ENCODE results near the gene UBA6.
"Not testable (repeated sequence)": the region's sequence is repeated elsewhere in the genome, so short reads cannot be mapped to it uniquely, and the experiment has no call there.

DNA sequence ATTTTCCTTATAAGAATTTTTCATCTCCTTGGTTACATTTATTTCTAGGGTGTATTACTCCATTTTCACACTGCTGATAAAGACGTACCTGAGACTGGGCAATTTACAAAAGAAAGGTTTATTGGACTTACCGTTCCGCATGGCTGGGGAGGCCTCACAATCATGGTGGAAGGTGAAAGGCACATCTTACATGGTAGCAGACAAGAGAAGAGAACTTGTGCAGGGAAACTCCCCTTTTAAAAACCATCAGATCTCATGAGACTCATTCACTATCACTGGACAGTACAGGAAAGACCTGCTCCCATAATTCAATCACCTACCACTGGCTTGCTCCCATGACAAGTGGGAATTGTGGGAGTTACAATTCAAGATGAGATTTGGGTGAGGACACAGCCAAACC, 5.7 kb upstream of the UBA6 start:
- not testable (repeated sequence) for TF ChIP-seq SAFB2 (IDR thresholded peaks at IDR 0.05; ENCODE audit: borderline replicate concordance, low read depth, low read length, severe bottlenecking); MYC (IDR thresholded peaks at IDR 0.05; ENCODE audit: low read depth, low read length); MYC (CRISPR knock-in tag; IDR thresholded peaks at IDR 0.05; ENCODE audit: borderline replicate concordance, low read depth); EP300 (IDR thresholded peaks at IDR 0.05; ENCODE audit: low read length); ZNF436 (CRISPR knock-in tag; IDR thresholded peaks at IDR 0.05); PML (IDR thresholded peaks at IDR 0.05; ENCODE audit: low read length); ATF1 (CRISPR knock-in tag; IDR thresholded peaks at IDR 0.05); ATF1 (tag; IDR thresholded peaks at IDR 0.05); MCM3 (IDR thresholded peaks at IDR 0.05); SRSF1 (IDR thresholded peaks at IDR 0.05; ENCODE audit: low read depth, low read length); SP2 (IDR thresholded peaks at IDR 0.05; ENCODE audit: extremely low read depth, low read depth, low read length, poor library complexity, severe bottlenecking); CREB1 (IDR thresholded peaks at IDR 0.05); CREB1 (CRISPR knock-in tag; IDR thresholded peaks at IDR 0.05); FOS (IDR thresholded peaks at IDR 0.05; ENCODE audit: extremely low read depth, insufficient read length); POLR2A (conservative IDR thresholded peaks at IDR 0.05)
- TF ChIP-seq, protein P1, sequence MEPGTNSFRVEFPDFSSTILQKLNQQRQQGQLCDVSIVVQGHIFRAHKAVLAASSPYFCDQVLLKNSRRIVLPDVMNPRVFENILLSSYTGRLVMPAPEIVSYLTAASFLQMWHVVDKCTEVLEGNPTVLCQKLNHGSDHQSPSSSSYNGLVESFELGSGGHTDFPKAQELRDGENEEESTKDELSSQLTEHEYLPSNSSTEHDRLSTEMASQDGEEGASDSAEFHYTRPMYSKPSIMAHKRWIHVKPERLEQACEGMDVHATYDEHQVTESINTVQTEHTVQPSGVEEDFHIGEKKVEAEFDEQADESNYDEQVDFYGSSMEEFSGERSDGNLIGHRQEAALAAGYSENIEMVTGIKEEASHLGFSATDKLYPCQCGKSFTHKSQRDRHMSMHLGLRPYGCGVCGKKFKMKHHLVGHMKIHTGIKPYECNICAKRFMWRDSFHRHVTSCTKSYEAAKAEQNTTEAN (CRISPR knock-in tag; IDR thresholded peaks at IDR 0.05), result not testable (repeated sequence)

Measured in K562 (cell line).